ENCODE data around the gene NPAS2. TPM values are rescaled to one million over a fixed set of nuclear protein-coding genes. Genes with fewer than 3 reads are reported as not detected.

The NPAS2 gene
- total and polyA plus RNA-seq, 4 donors, result 5.9 to 17.1 (median 10.4) TPM

- Histone ChIP-seq H3K27me3 (ENCODE audit: control insufficient read depth in 3 of 3, insufficient read depth in 3 of 3, low read length in 2 of 3) (no peaks in the 10 kb centered on the region), H3K36me3 (ENCODE audit: control insufficient read depth in 4 of 4, insufficient read depth in 4 of 4, low read length in 4 of 4) (peaks cover 0 to 17% (median under 1%) of the 10 kb centered on the region in 4 donors), H3K4me3 (no peak overlapping the region), H3K27ac (ENCODE audit: low read depth in 1 of 2, low read length in 1 of 2) (no peak overlapping the region), H3K9me3 (ENCODE audit: control insufficient read depth in 4 of 4, insufficient read depth in 3 of 4, low read length in 3 of 4) (peaks cover 0 to 2% (median 0%) of the 10 kb centered on the region in 4 donors), H3K4me1 (ENCODE audit: control insufficient read depth in 5 of 5, insufficient read depth in 5 of 5, low read length in 5 of 5) (no peaks in the 10 kb centered on the region), H3K9ac (ENCODE audit: insufficient read depth in 1 of 2, low read length in 2 of 2) (no peak overlapping the region)
- no peak for TF ChIP-seq CTCF (IDR thresholded peaks at IDR 0.05; ENCODE audit: control extremely low read depth, extremely low read depth)
- 94% methylated on average over 19 of the region's 19 CpGs for WGBS, 2 donors
- ATAC-seq (ENCODE audit: insufficient read depth, low FRiP score) (no peak), DNase-seq (no peak)
Observed at GRCh38 chr2:100944617-100945432, 124.9 kb downstream of the NPAS2 start.

- H3K36me3 ChIP-seq (ENCODE audit: control insufficient read depth in 4 of 4, insufficient read depth in 4 of 4, low read length in 4 of 4), result peaks cover 0 to 13% (median under 1%) of the 10 kb centered on the region in 4 donors
- no peaks in the 10 kb centered on the region for H3K4me1 ChIP-seq (ENCODE audit: control insufficient read depth in 5 of 5, insufficient read depth in 5 of 5, low read length in 5 of 5)
- no peak overlapping the region for H3K27ac ChIP-seq (ENCODE audit: low read depth in 1 of 2, low read length in 1 of 2)
- H3K9me3 ChIP-seq (ENCODE audit: control insufficient read depth in 4 of 4, insufficient read depth in 3 of 4, low read length in 3 of 4), result peaks cover 0 to 2% (median 0%) of the 10 kb centered on the region in 4 donors
- 85 to 86% methylated on average over 5 of the region's 5 CpGs for WGBS, 2 donors
- no peak for TF ChIP-seq CTCF (IDR thresholded peaks at IDR 0.05; ENCODE audit: control extremely low read depth, extremely low read depth)
- ATAC-seq (ENCODE audit: insufficient read depth, low FRiP score), result no peak
- H3K9ac ChIP-seq (ENCODE audit: insufficient read depth in 1 of 2, low read length in 2 of 2), result no peak overlapping the region
- H3K4me3 ChIP-seq, result no peak overlapping the region
- H3K27me3 ChIP-seq (ENCODE audit: control insufficient read depth in 3 of 3, insufficient read depth in 3 of 3, low read length in 2 of 3), result no peaks in the 10 kb centered on the region
- no peak for DNase-seq
Observed at GRCh38 chr2:100945433-100945740, 125.4 kb downstream of the NPAS2 start.

- WGBS, 2 donors, result 84 to 85% methylated on average over 8 of the region's 8 CpGs
- no peak for ATAC-seq (ENCODE audit: insufficient read depth, low FRiP score)
Observed at GRCh38 chr2:100945930-100946607, 126.1 kb downstream of the NPAS2 start.

More at GRCh38 chr2:100945930-100946607, 126.1 kb downstream of the NPAS2 start:
- TF ChIP-seq CTCF (IDR thresholded peaks at IDR 0.05; ENCODE audit: control extremely low read depth, extremely low read depth), result no peak
- H3K9me3 ChIP-seq (ENCODE audit: control insufficient read depth in 4 of 4, insufficient read depth in 3 of 4, low read length in 3 of 4), result peaks cover 0 to 2% (median 0%) of the 10 kb centered on the region in 4 donors
- DNase-seq, result no peak
- H3K36me3 ChIP-seq (ENCODE audit: control insufficient read depth in 4 of 4, insufficient read depth in 4 of 4, low read length in 4 of 4), result peaks cover 0 to 13% (median 2%) of the 10 kb centered on the region in 4 donors
- H3K4me3 ChIP-seq, result no peak overlapping the region
- H3K4me1 ChIP-seq (ENCODE audit: control insufficient read depth in 5 of 5, insufficient read depth in 5 of 5, low read length in 5 of 5), result no peaks in the 10 kb centered on the region
- H3K27ac ChIP-seq (ENCODE audit: low read depth in 1 of 2, low read length in 1 of 2), result no peak overlapping the region
- no peaks in the 10 kb centered on the region for H3K27me3 ChIP-seq (ENCODE audit: control insufficient read depth in 3 of 3, insufficient read depth in 3 of 3, low read length in 2 of 3)
- no peak overlapping the region for H3K9ac ChIP-seq (ENCODE audit: insufficient read depth in 1 of 2, low read length in 2 of 2)
